OCI-LY7 (cell line): ENCODE results near the gene PARVG. TPM values are rescaled to one million over a fixed set of nuclear protein-coding genes. Genes with fewer than 3 reads are reported as not detected.

Source experiments
- BruUV-seq: library from RNA; stranded (reverse); fragments of 400-500 nt; replicated peaks from 2 replicates; lab custom pipeline; 2021; lab: Mats Ljungman, UMichigan
- CTCF ChIA-PET: fragments of 300-600 bp; sonication (Branson Sonifier 250); formaldehyde crosslinking; loops from one replicate; lab custom pipeline; 2022; ENCODE audit warnings: antibody characterized with exemption; ENCODE audit not compliant: unreplicated experiment; lab: Charles Lee
- POLR2A ChIA-PET: fragments of 300-600 bp; sonication (Branson Sonifier 250); formaldehyde crosslinking; loops from one replicate; lab custom pipeline; 2022; ENCODE audit warnings: antibody characterized with exemption; lab: Charles Lee
- DNase-seq: peaks from one replicate; pipeline ENCODE4 v3.0.0-alpha.2; 2015; ENCODE audit warnings: low spot score
- H2AFZ ChIP-seq: fragments of 200-600 bp; sonication (generic), shearing (Covaris generic); 2 replicates; pipeline ENCODE4 v1.6.1; 2014; ENCODE audit warnings: mild to moderate bottlenecking, antibody characterized with exemption, low read length, moderate library complexity
- H3K27ac ChIP-seq: fragments of 200-600 bp; sonication (generic); 2 replicates; pipeline ENCODE4 v1.5.1; 2014; ENCODE audit warnings: mixed run types, low read depth, mild to moderate bottlenecking, moderate library complexity, low read length, inconsistent platforms; ENCODE audit not compliant: poor library complexity, severe bottlenecking
- H3K36me3 ChIP-seq: fragments of 200-600 bp; sonication (generic); 2 replicates; pipeline ENCODE4 v1.6.1; 2014; ENCODE audit warnings: mild to moderate bottlenecking, antibody characterized with exemption, low read length, moderate library complexity, mixed read lengths; ENCODE audit not compliant: insufficient read depth
- H3K4me1 ChIP-seq: fragments of 200-600 bp; sonication (generic); 2 replicates; pipeline ENCODE4 v1.5.1; 2014; ENCODE audit warnings: mild to moderate bottlenecking, low read length; ENCODE audit not compliant: insufficient read depth, poor library complexity, severe bottlenecking
- H3K4me2 ChIP-seq: fragments of 200-600 bp; sonication (generic); 2 replicates; pipeline ENCODE4 v1.6.1; 2014; ENCODE audit warnings: mild to moderate bottlenecking, low read length
- H3K4me3 ChIP-seq: fragments of 200-600 bp; sonication (generic); 2 replicates; pipeline ENCODE4 v1.5.1; 2014; ENCODE audit warnings: mild to moderate bottlenecking, low read depth, low read length; ENCODE audit not compliant: poor library complexity, severe bottlenecking
- H3K79me2 ChIP-seq: fragments of 200-600 bp; sonication (generic); 2 replicates; pipeline ENCODE4 v1.6.1; 2016; ENCODE audit warnings: low read depth, mild to moderate bottlenecking, low read length, moderate library complexity, mixed read lengths; ENCODE audit not compliant: insufficient read depth
- H3K9me2 ChIP-seq: fragments of 200-600 bp; sonication (generic); 2 replicates; pipeline ENCODE4 v1.6.1; 2016; ENCODE audit warnings: mild to moderate bottlenecking, low read length, mixed read lengths; ENCODE audit not compliant: insufficient read depth
- H3K9me3 ChIP-seq: fragments of 200-600 bp; sonication (generic); 2 replicates; pipeline ENCODE4 v1.6.1; 2014; ENCODE audit warnings: mild to moderate bottlenecking, mixed run types, low read length, mixed read lengths
- H4K20me1 ChIP-seq: fragments of 200-600 bp; sonication (generic); 2 replicates; pipeline ENCODE4 v1.6.1; 2014; ENCODE audit warnings: mild to moderate bottlenecking, antibody characterized with exemption, low read length, moderate library complexity, mixed read lengths; ENCODE audit not compliant: insufficient read depth
- CTCF ChIP-seq: fragments of 200-600 bp; sonication (generic); conservative IDR thresholded peaks from 2 replicates; pipeline ENCODE4 v1.5.1; 2014; ENCODE audit warnings: mild to moderate bottlenecking, antibody characterized with exemption, low read length, moderate library complexity, mixed read lengths
- EZH2phosphoT487 ChIP-seq: fragments of 200-600 bp; sonication (generic); IDR thresholded peaks from 2 replicates; pipeline ENCODE4 v1.6.1; 2018; ENCODE audit warnings: low read depth, borderline replicate concordance, mild to moderate bottlenecking, mixed run types, antibody characterized with exemption, low read length, moderate library complexity, mixed read lengths
- intact Hi-C: fragments of 100-400 bp; cut with micrococcal nuclease; formaldehyde crosslinking; loops from one replicate; pipeline ENCODE4 v1.10.0; 2022; ENCODE audit not compliant: unreplicated experiment
- total RNA-seq, 2 experiments: library from RNA; depleted of rRNA in 1 of 2; stranded (reverse); fragments of >200 nt in 1 of 2; shearing (Covaris generic) in 1 of 2; gene quantifications; 2 replicates each; pipeline ENCODE4 v1.2.3, GENCODE V29; 2014 to 2022

The PARVG gene
- total RNA-seq, 2 experiments from 2014 or later, result 0.85 to 7.7 TPM

GRCh38 chr22:44158816-44159215, 21.9 kb upstream of the PARVG start:
- Histone ChIP-seq H3K4me1 (no peaks in the 10 kb centered on the region), H3K9me3 (no peaks in the 10 kb centered on the region), H2AFZ (no peak overlapping the region), H3K9me2 (no peaks in the 10 kb centered on the region), H3K27ac (no peak overlapping the region), H3K4me2 (no peak overlapping the region), H3K79me2 (no peaks in the 10 kb centered on the region), H3K4me3 (no peak overlapping the region), H4K20me1 (no peaks in the 10 kb centered on the region), H3K36me3 (no peaks in the 10 kb centered on the region)
- POLR2A ChIA-PET, result no interaction called here
- no peak for TF ChIP-seq CTCF
- no peak for TF ChIP-seq EZH2phosphoT487
- no TSS peak for BruUV-seq
- CTCF ChIA-PET, result no interaction called here
- DNase-seq, result no peak
- intact Hi-C loops, result no loop called here

- ChIA-PET POLR2A (no interaction called here), CTCF (no interaction called here)
- BruUV-seq, result no TSS peak
- Histone ChIP-seq H3K4me1 (no peaks in the 10 kb centered on the region), H3K9me3 (no peaks in the 10 kb centered on the region), H3K4me2 (no peak overlapping the region), H3K4me3 (no peak overlapping the region), H2AFZ (no peak overlapping the region), H3K9me2 (no peaks in the 10 kb centered on the region), H4K20me1 (no peaks in the 10 kb centered on the region), H3K27ac (no peak overlapping the region), H3K36me3 (no peaks in the 10 kb centered on the region), H3K79me2 (no peaks in the 10 kb centered on the region)
- intact Hi-C loops, result no loop called here
- no peak for TF ChIP-seq EZH2phosphoT487
- no peak for TF ChIP-seq CTCF
- DNase-seq, result no peak
Measured at GRCh38 chr22:44159221-44159620, 21.5 kb upstream of the PARVG start.

GRCh38 chr22:44159811-44160210, 20.9 kb upstream of the PARVG start:
- BruUV-seq, result no TSS peak
- Histone ChIP-seq H3K36me3 (no peaks in the 10 kb centered on the region), H3K27ac (no peak overlapping the region), H3K9me2 (no peaks in the 10 kb centered on the region), H2AFZ (no peak overlapping the region), H3K4me1 (no peaks in the 10 kb centered on the region), H3K79me2 (no peaks in the 10 kb centered on the region), H4K20me1 (no peaks in the 10 kb centered on the region), H3K4me3 (no peak overlapping the region), H3K9me3 (no peaks in the 10 kb centered on the region), H3K4me2 (no peak overlapping the region)
- TF ChIP-seq EZH2phosphoT487 (no peak), CTCF (no peak)
- intact Hi-C loops, result no loop called here
- no peak for DNase-seq
- ChIA-PET CTCF (no interaction called here), POLR2A (no interaction called here)
